Ishikawa (cell line): ENCODE data around the gene FAM168A.

ENCODE experiments used
- CEBPB ChIP-seq: IDR thresholded peaks from 2 replicates; pipeline ENCODE4 v1.6.1; 2012
- CREB1 ChIP-seq: IDR thresholded peaks from 2 replicates; pipeline ENCODE4 v1.6.1; 2012; ENCODE audit warnings: low read depth
- EGR1 ChIP-seq: IDR thresholded peaks from 2 replicates; pipeline ENCODE4 v1.6.1; 2012
- EP300 ChIP-seq: IDR thresholded peaks from 2 replicates; pipeline ENCODE4 v1.6.1; 2012; ENCODE audit warnings: borderline replicate concordance
- FOXM1 ChIP-seq: IDR thresholded peaks from 2 replicates; pipeline ENCODE4 v1.6.1; 2012; ENCODE audit warnings: low read depth, borderline replicate concordance
- MAX ChIP-seq: IDR thresholded peaks from 2 replicates; pipeline ENCODE4 v1.6.1; 2012
- NFIC ChIP-seq: IDR thresholded peaks from 2 replicates; pipeline ENCODE4 v1.6.1; 2012
- RAD21 ChIP-seq: IDR thresholded peaks from 2 replicates; pipeline ENCODE4 v1.6.1; 2012; ENCODE audit warnings: low read depth
- REST ChIP-seq: IDR thresholded peaks from 2 replicates; pipeline ENCODE4 v1.6.1; 2012; ENCODE audit warnings: low read depth, mild to moderate bottlenecking
- TAF1 ChIP-seq: IDR thresholded peaks from 2 replicates; pipeline ENCODE4 v1.6.1; 2012; ENCODE audit warnings: low read depth, mild to moderate bottlenecking
- TCF12 ChIP-seq: IDR thresholded peaks from 2 replicates; pipeline ENCODE4 v1.6.1; 2012; ENCODE audit warnings: low read depth
- TEAD4 ChIP-seq: IDR thresholded peaks from 2 replicates; pipeline ENCODE4 v1.6.1; 2012
- YY1 ChIP-seq: IDR thresholded peaks from 2 replicates; pipeline ENCODE4 v1.6.1; 2012; ENCODE audit warnings: low read depth
- ZBTB7A ChIP-seq: IDR thresholded peaks from 2 replicates; pipeline ENCODE4 v1.6.1; 2012; ENCODE audit warnings: low read depth
- TF ChIP-seq, protein P1 (sequence below): IDR thresholded peaks from 2 replicates; pipeline ENCODE4 v1.6.1; 2012

FAM168A gene

GRCh38 chr11:73635721-73636120 is 37.8 kb upstream of the FAM168A start:
- TF ChIP-seq TCF12 = no peak
- no peak for TF ChIP-seq YY1
- no peak for TF ChIP-seq RAD21
- no peak for TF ChIP-seq CREB1
- TF ChIP-seq FOXM1 = no peak
- TF ChIP-seq, protein P1, sequence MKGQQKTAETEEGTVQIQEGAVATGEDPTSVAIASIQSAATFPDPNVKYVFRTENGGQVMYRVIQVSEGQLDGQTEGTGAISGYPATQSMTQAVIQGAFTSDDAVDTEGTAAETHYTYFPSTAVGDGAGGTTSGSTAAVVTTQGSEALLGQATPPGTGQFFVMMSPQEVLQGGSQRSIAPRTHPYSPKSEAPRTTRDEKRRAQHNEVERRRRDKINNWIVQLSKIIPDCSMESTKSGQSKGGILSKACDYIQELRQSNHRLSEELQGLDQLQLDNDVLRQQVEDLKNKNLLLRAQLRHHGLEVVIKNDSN = no peak
- TF ChIP-seq REST = no peak
- no peak for TF ChIP-seq NFIC
- TF ChIP-seq EGR1 = no peak
- TF ChIP-seq MAX = no peak
- no peak for TF ChIP-seq CEBPB
- TF ChIP-seq ZBTB7A = no peak
- no peak for TF ChIP-seq TAF1
- no peak for TF ChIP-seq TEAD4
- no peak for TF ChIP-seq EP300

GRCh38 chr11:73633999-73634398 is 36.1 kb upstream of the FAM168A start:
- TF ChIP-seq ZBTB7A (no peak), CREB1 (no peak), TEAD4 (no peak), FOXM1 (no peak), YY1 (no peak), REST (no peak)

DNA sequence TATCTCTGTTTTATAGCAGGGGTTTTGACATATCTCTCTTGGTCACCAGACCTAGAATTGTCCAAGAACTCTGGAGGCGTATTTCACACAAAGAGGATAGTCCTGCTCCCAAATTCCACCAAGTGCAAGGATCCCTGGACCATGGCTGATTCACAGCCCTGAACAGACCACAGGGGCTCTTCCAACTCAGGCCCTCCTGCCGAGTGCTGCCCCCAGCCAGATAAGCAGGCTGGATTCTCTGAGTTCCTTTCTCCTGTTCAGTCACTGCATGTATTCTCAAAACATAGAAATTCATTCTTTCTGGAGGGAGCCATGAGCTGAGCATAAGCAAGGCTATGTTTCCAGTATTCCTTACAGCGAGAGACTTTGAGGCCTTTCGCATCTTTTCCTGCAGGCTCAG is 35.1 kb upstream of the FAM168A start:
- TF ChIP-seq TCF12 (no peak), FOXM1 (no peak), MAX (no peak), CREB1 (no peak), NFIC (no peak), EGR1 (no peak), EP300 (no peak), YY1 (no peak), ZBTB7A (no peak), TAF1 (no peak), CEBPB (no peak), RAD21 (no peak), REST (no peak), TEAD4 (no peak)
- TF ChIP-seq, protein P1 = no peak

DNA sequence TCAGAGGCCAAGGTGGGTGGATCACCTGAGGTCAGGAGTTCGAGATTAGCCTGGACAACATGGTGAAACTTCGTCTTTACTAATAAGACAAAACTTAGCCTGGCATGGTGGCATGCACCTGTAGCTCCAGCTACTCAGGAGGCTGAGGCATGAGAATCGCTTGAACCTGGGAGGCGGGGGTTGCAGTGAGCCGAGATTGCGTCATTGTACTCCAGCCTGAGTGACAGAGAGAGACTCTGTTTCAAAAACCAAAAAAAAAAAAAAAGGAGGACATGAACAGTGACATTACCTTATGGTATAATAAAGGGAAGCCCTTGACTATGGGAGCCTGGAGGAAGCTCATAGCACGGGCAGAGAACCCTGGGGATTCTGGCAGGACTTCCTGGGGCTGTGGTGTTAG is 32.0 kb upstream of the FAM168A start:
- TF ChIP-seq NFIC (no peak), YY1 (no peak), TAF1 (no peak), FOXM1 (no peak), TCF12 (no peak), TEAD4 (no peak), EP300 (no peak), REST (no peak), CEBPB (no peak), RAD21 (no peak), EGR1 (no peak), MAX (no peak), CREB1 (no peak), ZBTB7A (no peak)
- TF ChIP-seq, protein P1 = no peak
